Endothelial cell of hepatic sinusoid (primary cell): Measurements from ENCODE around the gene FH.

Experiments
- in situ Hi-C: cut with HindIII; loops from 2 replicates; pipeline ENCODE4 v1.10.0; 2017; ENCODE audit warnings: low sequenced_read_pairs

FH gene

DNA sequence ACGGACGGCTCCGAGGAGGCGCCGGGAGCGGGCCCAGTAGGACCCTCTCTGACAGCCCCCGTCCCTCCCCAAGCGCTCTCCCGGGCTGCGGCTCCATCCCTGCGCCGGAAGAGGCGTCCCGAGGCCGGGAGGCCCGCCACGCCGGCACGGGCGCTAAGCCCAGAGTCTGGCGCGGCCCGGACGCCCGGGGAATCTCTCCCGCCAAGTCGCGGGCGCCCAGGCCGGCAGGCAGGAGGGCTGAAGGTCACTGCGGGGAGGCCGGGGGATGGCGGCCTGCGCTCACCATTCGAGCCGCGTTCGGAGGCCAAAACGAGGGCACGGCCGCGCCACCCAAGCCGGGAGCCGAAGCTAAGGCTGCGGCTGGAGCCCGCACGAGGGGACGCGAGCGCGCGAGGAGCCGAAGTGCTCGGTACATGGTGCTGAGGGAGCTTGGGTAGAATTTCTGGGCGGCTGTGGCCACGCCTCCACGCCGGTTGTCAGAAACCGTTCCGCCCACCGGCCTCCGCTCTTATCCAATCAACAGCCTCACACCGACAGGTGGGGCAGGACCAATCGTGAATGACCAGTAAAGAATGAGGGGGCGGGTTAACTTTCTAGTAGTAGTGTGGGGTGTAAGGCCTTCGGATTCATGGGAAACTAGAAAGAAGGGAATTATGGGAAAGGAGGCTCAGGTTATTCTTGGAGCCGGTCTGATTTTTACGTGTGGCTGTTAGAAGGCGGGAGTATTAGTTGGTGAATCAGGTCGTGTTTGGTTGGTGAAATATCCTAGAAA, at the start of gene FH:
Gene FH (minus strand): TSS at position 448 of the 772 bp plus-strand sequence. CDS start 33 bp downstream, at position 415.
- in situ Hi-C loops, result loop anchor here (10.0 kb wide), 1 partner anchor 105 kb away; no protein-coding TSS in a partner anchor

DNA sequence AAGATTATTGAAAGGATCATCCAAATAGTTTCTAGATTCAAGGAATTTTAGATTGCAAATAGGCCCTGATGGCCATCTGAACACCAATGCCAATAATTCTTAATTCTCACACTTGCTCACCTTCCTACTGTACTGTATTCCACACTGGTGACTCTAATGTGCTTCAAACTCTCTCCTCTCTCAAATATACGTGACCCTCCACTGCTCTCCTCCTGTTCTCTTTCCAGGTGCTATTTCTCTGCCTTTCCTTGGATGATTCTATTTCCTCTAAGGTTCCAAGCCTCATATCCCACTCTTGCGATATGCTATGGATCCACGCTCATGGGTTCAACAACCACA, 41.3 kb upstream of the FH start:
- in situ Hi-C loops, result loop anchor here (10.0 kb wide), 1 partner anchor 214 kb away; no protein-coding TSS in a partner anchor

DNA sequence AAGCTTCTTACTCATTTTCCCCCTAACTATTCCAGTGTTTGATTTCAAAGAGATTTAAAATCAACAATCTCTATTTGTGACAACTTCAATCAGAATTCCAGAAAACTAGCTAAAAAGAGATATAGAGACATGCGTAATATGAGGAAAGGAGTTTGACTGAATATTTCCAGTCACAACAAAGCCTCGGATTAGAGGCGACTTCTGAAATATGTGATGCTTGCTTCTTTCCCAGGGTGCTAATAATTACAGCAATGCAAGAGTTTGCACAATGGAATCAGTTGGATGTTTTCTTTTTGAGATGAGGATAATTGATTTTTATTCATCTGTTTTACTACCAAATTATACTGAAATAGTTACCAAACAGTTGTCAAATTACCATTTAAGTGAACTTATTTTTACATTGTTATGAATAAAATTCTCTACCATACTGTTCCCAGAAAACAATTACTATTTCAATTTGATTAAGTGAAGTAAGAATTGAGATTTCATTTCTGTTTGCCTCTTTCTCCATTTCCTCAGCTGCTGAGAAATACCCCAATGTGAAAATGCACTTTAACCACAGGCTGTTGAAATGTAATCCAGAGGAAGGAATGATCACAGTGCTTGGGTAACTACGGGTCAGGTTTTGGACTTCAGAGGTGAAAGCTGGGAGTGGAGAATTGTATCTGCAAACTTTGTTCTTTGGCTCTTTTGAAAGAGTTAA, 40.7 kb upstream of the FH start:
- in situ Hi-C loops, result loop anchor here (10.0 kb wide), 1 partner anchor 215 kb away; no protein-coding TSS in a partner anchor

DNA sequence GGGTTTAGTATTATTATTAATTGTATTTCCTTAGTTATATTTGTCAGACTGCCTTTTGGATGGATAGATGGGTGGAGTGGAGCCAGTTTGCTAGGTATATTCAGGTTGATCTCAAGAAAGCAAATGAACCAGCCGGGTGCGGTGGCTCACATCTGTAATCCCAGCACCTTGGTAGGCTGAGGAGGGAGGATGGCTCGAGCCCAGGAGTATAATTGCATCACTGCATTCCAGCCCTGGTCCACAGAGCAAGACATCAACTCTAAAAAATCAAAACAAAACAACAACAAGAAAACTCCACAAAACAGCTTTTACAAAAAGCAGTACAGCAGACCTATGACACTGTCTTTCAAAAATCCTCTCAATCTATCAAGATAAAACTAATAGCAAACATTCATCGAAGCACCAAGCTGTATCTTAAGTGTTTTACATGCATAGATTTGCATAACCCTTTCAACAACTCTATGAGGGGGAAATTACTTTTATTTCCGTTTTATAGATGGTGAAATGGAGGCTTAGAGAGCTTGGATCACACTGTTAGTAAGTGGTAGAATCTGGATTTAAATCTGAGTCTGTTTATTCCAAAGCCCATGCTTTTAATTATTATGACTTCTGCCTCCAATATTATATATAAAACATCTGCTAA, 38.1 kb upstream of the FH start:
- in situ Hi-C loops, result no loop called here

DNA sequence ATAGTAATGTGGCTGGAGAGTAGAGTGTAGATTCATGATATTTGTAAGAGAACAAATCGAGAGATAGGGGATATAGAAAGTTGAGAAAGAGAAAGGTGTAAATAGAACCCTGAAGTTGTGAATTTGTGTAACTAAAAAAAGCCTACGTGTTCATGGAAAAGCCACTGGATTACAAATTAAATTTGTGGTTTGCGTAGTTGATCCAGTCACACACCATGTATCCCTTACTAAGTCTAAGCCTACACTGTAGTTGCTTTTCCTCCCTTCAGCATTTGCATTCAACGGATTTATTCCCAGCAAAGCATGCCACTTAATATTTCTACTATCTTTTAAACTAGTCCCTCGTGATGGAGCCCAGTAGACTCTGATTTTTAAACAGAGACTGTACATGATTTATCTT, 37.5 kb upstream of the FH start:
- in situ Hi-C loops, result no loop called here

DNA sequence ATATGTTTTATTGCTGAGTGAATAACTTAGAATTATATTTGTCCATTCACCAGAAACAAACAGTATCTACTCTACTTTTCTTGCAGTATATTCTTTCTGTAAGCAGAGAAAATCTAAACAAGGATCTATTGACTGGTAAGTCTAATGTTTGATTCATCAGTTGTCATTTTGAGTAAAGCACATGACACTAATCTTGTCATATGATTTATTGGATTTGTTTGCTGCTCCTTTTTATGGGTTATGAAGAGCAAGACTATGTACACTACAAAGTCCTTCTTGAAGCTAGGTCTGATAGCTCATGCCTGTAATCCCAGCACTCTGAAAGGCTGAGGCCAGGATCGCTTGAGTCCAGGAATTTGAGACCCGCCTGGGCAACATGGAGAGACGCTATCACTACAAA, 36.0 kb upstream of the FH start:
- in situ Hi-C loops, result no loop called here

DNA sequence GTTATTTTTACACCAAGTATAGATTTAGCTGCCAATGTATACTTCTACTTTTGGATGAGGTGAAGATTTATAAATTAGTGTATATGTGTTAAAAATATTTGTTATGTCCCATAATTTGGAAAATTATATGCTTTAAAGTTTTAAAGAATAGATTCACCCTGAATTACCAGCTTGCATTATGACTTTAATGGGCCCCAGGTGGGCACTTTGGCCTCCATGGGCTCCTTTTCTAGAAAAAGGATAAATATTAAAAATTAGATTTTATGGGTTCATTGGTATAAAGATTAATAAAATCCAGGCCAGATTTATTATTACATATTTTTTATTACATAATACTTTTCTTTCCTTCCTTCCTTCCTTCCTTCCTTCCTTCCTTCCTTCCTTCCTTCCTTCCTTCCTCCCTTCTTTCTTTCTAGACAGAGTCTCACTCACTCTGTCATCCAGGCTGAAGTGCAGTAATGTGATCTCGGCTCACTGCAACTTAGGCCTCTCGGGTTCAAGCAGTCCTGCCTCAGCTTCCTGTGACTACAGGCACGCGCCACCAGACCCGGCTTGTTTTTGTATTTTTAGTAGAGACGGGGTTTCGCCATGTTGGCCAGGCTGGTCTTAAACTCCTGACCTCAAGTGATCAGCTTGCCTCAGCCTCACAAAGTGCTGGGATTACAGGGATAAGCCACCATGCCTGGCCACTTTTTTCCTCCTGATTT, 34.5 kb upstream of the FH start:
- in situ Hi-C loops, result no loop called here

DNA sequence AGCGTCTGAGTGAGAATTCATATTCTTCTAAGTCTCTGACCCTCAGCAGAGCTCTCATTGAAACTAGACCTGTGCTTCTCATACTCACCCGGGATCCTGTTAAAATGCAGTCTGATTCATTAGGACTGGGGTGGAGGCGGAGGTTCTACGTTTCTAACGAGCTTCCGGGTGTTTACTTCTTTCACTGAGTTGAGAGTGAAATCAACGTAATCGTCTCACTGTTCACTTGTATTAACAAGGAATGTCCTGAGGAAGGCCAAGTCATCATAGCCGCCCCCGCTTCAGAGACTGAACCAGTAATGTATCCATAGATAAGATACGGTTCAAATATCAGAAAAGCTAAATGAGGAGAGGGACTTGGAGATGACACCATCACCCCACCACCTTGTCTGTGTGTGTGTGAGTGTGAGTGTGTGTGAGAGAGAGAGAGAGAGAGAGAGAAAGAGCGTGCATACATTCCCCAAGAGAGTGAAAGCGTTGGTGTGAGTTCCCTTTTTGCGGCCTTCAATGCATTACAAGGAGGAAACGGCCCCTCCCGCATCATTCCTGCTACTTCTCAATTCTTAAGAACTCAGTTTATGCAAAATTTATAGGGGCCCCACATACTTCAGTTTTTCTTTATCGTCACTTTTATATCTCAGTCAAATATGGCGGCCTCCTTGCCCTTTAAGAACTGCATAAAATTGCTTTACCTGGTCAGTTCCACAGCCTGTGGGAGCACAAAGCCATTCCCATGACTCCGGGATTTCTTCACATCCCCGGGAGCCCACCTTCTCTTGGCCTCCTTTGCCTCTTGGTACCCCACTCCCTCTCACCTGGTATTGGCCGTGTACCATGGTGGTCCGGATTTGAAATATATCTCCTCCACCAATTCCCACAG, 32.4 kb upstream of the FH start:
- in situ Hi-C loops, result no loop called here

DNA sequence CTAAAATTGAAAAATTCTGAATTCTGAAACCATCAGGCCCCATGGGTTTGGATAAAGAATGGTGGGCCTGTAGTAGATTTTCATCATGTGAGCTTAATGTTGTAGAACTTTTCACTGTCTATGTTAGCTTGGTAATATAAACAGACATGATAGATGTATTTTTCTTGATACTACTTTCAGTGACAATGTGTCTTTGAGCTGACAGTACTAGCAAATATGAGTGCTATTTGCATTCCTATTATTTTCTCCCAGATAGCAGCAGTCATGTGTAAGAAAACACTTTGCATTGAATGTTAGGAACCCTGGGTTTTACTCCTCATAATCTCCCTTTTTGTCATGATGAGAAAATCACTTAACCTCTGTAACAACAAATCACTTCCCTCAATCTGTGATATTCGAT, 30.8 kb upstream of the FH start:
- in situ Hi-C loops, result no loop called here

DNA sequence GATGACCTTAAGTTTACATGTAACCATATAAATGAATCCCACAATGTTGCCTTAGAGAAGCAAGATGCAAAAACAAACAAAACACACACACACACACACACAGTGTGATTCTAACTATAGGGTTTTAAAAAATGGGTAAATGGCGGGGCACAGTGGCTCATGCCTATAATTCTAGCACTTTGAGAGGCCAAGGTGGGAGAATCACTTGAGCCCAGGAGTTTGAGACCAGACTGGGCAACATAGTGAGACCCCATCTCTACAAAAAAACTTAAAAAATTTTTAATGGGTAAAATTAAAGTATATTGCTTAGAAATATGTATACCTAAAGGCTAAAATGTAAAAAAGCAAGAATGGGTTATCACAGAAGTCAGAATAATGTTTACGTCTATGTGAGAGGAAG, 28.5 kb upstream of the FH start:
- in situ Hi-C loops, result no loop called here

DNA sequence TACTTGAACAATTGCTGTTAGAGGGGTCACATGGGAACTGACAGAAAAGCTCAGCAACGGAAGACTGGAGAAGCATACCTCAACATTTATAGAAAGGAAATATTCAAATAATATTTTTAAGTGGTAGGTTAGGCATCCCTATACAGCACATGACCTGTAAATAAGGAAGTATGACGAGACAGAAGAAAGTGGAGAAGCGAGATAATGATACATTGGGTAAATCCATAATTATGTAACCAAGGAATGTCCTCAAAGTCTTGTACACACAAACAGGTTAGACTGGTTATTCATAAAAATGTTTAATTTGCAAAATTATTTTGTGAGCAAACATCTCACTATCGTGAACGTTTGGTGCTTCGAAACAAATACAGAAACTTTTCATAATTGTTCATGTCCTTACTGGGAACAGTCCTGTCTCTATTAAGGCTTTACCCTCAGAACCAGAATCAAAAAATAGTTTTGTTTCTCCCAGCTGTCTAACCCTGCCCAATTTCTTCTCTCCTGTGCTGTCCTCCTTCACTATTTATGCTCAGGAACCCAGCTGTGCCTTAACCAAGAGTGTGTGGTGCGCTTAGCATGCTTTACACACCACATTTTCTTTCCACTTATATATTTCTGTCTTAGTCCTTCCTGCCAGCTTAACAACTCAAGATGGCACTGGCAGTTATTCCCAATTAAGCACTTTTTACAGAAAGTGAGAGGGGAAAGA, 22.8 kb upstream of the FH start:
- in situ Hi-C loops, result no loop called here

DNA sequence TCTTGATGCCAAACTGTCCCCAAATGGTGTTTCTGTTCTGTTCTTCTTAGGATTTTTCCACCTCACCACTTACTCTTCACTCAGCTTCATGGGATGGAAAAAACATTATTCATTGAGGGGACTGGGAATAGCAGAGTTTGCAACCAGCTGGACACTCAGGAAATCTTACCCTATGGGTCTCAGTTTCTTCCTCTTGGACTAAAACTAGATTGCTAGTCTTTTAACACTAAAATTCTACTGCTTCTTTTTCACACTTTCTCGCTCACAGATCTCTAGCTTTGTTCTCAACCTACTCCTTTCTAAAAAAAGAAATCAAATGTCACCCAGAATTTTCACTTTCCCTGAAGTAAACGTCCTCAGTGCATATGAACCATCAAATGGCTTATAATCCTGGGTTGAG, 17.4 kb upstream of the FH start:
- in situ Hi-C loops, result no loop called here

DNA sequence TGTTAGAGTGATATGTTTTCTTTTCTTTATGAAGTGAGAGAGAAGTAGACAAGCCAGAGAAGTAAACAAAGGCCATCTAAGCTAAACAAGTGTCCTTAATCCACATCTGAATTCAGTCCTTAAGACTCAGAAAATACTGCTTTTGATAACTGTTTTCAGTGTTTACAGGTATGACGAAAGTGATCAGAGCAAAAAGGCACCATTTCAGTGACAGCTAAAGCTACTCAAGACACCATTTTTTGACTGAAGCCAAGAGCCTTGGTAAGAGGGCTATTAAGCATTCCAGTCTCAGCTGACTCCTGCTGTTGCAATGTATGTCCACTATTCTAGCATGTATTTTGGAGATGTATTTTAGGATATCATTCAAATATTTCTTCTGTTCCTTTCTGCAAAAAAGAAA, 16.7 kb upstream of the FH start:
- in situ Hi-C loops, result no loop called here

DNA sequence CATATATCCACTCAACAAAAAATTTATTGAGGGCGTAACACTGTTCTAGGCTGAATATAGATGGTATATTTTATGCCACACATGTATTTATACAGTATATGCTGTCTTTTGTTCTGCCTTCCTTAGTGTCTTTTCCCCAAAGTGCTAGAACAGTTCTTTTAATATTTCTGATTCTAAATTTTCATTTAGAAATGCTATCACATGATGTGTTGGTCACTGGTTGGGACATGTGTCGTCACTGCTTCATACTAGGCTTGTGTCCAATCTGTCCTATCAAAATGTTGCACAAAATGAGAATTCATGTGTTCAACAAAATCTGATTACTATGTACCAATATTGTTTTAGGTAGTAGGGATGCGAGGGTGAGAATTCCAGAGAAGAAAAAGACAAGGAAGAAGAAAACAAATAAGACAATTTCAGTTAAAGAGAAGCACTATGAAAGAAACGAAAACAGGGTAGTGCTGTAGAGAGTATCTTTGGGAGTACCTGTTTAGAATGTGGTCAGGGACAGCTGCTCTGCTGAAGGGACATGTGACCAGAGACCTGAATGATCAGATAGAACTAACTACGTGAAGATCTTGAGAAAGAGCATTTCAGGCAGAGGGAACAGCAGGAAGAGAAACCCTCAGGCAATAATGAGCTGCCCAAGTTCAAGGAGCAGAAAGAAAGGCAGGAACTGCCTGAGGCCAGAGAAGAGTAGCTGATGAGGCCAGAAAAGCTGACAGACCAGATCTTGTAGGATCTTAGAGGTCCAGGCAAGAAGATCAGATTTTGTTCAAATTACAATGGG, 14.0 kb upstream of the FH start:
- in situ Hi-C loops, result no loop called here

DNA sequence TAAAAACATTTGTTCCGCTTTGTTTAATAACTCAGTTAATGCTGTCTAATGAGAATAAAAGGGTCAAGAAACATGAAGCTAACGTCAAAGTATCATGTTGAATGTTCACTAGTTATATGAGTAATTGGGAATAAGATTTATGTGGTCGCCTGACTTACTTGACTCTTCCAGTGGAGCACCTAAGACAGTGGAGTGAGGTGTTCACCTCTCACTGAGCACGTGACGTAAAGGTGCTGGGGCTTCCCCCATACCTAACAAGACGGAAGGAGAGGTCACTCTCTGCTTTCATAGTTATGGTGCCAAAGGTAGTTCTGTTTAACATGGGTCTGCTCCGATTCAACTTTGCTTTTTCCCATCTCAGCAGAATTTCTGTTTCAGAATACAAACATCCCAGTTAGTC, 13.3 kb upstream of the FH start:
- in situ Hi-C loops, result no loop called here

DNA sequence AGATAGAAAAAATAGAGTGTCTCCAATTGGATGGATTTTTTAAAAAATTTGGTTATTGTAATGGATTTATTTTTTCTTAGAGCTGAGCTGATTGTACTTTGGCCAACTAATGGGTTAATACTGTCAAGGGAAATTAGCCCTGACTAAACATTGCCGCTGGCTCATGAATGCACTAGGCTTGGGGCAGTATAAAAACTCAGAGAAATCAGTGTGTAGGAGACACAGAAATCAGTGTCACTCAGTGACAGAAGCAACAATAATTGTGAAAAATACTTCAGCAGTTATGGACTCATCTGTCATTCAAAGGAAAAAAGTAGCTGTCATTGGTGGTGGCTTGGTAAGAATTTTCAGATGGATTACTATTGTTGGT, 12.6 kb upstream of the FH start, which contains the start of gene KMO:
Gene KMO (plus strand): TSS at position 217 of the 370 bp plus-strand sequence. CDS start 67 bp downstream, at position 284.
- in situ Hi-C loops, result no loop called here

DNA sequence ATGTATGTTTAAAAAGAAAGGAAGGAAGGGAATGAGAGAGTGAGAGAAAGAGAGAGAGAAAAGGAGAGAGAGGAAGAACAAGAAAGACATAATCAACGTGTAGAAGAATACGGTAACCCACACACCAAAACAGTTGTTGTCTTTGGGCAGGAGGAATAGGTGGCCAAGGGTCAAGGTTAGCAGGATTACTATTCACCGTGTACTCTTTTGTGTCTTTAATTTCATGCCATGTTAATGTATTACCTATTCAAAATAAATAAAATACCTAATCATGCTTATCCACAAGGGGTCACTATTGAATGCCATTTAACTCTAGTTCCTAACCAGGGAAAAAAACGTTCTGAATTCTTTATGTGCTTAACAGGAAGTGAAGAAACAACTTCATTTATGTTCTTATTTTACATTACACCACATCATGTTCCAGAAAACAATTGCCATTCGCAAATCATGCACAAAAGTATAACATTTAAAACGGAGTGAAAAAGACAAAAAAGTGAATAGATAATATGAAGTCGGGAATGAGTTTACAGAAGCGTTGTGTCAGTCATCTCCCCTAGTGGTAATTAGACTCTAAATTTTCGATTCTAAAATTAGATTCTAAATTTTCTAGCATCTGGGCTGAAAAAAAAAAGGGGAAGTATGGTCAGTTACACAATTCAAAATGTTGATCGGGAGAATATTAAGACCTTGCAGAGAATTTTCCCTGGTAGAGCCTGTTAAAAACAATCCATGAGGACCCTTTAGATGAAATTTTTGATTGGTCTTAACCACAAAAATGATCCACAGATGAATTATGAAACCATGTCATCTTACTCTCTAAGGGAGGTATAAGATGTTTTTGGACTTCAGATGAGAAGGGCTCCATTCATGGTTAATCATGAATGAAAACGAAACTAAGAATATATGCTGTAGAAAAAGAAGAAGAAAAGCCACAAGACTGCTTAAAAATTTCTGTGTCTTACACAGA, 11.9 kb upstream of the FH start:
- in situ Hi-C loops, result no loop called here

DNA sequence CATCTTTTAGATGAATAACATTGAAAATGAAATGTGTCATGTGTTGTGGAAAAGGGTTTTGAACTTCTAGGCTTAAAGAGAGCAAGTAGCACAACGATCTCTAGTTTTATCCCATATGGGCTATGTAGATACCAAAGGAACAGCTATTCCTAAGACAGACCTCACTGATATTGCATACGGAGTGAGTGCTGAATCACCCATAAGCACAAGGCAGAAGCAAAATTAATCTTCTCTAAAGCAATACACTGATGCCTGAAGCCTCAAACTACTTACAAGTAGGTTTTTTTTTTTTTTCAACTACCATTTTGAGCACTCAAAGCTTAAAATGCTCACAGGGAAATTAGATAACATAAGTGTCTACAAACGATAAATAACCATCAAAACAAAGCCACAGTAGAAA, 7.6 kb upstream of the FH start:
- in situ Hi-C loops, result loop anchor here (10.0 kb wide), 1 partner anchor 98 kb away; no protein-coding TSS in a partner anchor
